Activated CD4-positive, alpha-beta T cell treated with anti-CD3 and anti-CD28 coated beads, Interleukin-2, Interleukin-6, amounts not matched to agents 100 ng/mL and 50 ng/mL, durations not matched to agents 16 hours and 8 hours (primary cell): ENCODE results near the gene OR10H3.
"Not testable (repeated sequence)": the region's sequence is repeated elsewhere in the genome, so short reads cannot be mapped to it uniquely, and the experiment has no call there.

Experiments
- DNase-seq: peaks from one replicate; pipeline ENCODE4 v3.0.0-alpha.2; 2020

OR10H3 gene

GRCh38 chr19:15779756-15780476 lies 42.1 kb downstream of the OR10H3 start:
- no peak for DNase-seq

- no peak for DNase-seq
Observed at GRCh38 chr19:15780610-15781418, 43.0 kb downstream of the OR10H3 start.

- no peak for DNase-seq
Observed at GRCh38 chr19:15781661-15782060, 43.9 kb downstream of the OR10H3 start.

GRCh38 chr19:15782211-15782610 lies 44.4 kb downstream of the OR10H3 start:
- no peak for DNase-seq

- not testable (repeated sequence) for DNase-seq
Observed at GRCh38 chr19:15782896-15783295, 45.1 kb downstream of the OR10H3 start.

GRCh38 chr19:15787611-15788155 lies 49.9 kb downstream of the OR10H3 start, which contains the start of gene OR10H5:
OR10H5 (plus strand) TSS chr19:15787661; CDS start chr19:15794049, 6,388 bp downstream.
- no peak for DNase-seq

- DNase-seq, result no peak
Observed at GRCh38 chr19:15788594-15789270, 50.9 kb downstream of the OR10H3 start.

- DNase-seq, result no peak
Observed at GRCh38 chr19:15790096-15790495, 52.3 kb downstream of the OR10H3 start.
